Stimulated activated CD4-positive, alpha-beta T cell treated with anti-CD3 and anti-CD28 coated beads, Interleukin-1b, Interleukin-23, amount 100 ng/mL, for 1 hour (primary cell): ENCODE data around the gene SLC46A1.

Experiments
- DNase-seq, 2 donors: peaks; one replicate each; pipeline ENCODE4 v3.0.0-alpha.2; 2020; ENCODE audit warnings: low read depth in 2 of 2

SLC46A1 gene

GRCh38 chr17:28357061-28357900, 48.7 kb downstream of the SLC46A1 start, which contains the start of gene POLDIP2:
Gene POLDIP2, minus strand, starts transcription at chr17:28357527. Its CDS starts 79 bp downstream, at chr17:28357448.
- DNase-seq: peak; percentile 87 to 89

DNA sequence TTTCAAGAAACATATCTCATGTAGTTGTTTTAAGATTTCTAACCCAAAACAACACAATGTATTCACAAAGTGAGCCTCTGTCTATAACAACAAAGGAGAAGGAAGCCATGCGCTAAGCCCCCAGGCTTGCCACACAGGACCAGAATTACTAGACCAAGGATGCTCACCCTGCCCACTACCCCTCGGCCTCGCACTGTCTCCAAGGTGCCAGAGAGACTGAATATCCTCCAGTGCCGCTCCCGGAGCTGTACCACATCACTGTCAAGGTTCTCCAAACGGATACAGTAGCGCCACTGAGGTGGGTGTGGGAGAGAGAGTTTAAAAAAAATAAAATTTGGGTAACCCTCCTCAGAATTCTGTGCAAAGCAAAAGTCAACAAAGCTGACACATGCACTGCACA, 55.7 kb downstream of the SLC46A1 start:
- DNase-seq: no peak

- no peak for DNase-seq
Measured at GRCh38 chr17:28348979-28349378, 57.0 kb downstream of the SLC46A1 start.

GRCh38 chr17:28347261-28347891, 58.6 kb downstream of the SLC46A1 start:
- no peak for DNase-seq

DNA sequence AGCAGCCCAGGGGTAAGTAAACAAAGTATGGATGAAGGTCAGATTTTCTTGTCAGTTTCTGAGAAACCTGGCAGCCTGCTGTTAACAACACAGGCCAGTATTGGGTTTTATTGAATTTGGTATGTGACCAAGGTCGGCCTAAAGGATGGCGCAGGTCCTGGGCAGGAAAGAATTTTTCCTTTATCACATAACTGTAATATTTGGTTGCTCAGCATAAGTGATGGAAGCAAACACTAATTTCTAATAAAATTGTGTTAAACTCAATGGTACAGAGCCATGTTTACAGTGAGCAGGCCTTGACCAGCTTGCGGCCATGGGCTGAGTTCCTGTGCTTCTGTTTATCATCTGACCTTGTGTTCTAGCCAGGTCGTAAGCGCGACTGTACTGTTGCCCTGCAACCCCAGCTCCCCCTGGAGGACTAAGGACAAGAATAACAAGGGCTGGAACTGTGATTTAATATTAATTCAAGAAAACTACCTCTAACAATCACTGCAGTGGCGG, 59.2 kb downstream of the SLC46A1 start:
- no peak for DNase-seq

DNA sequence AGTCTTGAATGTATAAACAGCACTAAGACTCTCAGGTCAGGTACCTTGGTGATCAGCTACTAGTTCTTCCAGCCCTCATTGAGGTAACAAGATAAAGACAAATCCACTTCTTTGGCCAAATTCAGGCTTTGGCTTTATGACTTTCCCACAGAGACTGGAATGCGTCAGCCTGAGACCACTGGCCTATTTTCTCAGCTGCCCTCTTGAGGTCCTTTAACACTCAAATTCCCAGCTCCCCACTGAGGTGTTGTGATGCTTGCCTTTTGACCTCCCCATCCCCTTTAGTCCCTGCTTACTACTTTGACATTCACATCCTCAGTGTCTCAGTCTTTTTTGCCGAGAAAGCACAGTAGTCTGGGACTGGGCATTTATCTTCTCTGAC, 59.8 kb downstream of the SLC46A1 start:
- no peak for DNase-seq

GRCh38 chr17:28345419-28346198, 60.4 kb downstream of the SLC46A1 start:
- DNase-seq: no peak
